NCI-H128 (cell line): Measurements from ENCODE around the gene SPX.

Experiments used
- DNase-seq: peaks from one replicate; lab custom pipeline; 2025; ENCODE audit not compliant: unreplicated experiment; lab: John Stamatoyannopoulos, UW

SPX gene

GRCh38 chr12:21577516-21577915, 51.4 kb downstream of the SPX start:
- no peak for DNase-seq

GRCh38 chr12:21580748-21581516, 54.8 kb downstream of the SPX start:
- no peak for DNase-seq
